GM18511 (cell line): ENCODE measurements around the gene ATF5.
A peak's percentile ranks its signal among the peaks of the same experiment; 100 is the strongest.

Experiments used
- ATAC-seq: cut with Tn5 transposase; IDR thresholded peaks from one replicate; pipeline ENCODE4 v1.9.1; 2021; ENCODE audit warnings: mild to moderate bottlenecking, moderate library complexity; ENCODE audit not compliant: unreplicated experiment

The ATF5 gene

DNA sequence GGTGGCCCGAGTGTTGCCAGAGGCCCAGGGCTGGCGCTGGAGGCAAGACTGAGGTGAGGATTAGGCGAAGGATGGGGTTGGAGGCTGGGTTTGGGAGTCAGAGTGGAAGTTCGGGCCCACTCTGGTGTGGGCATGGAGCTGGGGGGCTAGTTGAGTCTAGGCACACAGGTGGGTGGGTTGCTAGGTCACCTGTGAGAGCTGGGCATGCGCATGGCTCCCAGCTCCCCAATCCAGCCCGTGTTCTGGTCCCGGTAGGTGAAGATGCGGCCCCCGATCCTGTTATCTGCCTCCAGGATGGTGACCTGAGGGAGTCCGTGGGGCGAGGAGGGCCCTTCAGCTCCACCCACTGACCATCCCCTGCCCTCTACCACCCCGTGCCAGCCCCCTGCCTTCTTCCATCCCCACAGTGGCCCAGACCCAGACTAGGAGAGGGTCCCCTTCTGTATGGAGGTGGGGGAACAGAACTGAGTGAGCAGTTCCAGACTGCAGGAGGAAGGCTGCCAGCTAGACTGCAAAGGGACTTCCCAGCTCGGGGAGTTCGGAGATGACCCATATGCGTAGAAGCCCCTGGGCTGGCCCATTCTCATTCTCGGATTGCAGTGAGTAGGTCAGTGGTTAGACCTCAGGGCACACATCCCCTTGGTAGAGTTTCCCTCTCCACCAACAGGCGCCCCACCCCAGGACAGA is 34.0 kb upstream of the ATF5 start:
- no peak for ATAC-seq

DNA sequence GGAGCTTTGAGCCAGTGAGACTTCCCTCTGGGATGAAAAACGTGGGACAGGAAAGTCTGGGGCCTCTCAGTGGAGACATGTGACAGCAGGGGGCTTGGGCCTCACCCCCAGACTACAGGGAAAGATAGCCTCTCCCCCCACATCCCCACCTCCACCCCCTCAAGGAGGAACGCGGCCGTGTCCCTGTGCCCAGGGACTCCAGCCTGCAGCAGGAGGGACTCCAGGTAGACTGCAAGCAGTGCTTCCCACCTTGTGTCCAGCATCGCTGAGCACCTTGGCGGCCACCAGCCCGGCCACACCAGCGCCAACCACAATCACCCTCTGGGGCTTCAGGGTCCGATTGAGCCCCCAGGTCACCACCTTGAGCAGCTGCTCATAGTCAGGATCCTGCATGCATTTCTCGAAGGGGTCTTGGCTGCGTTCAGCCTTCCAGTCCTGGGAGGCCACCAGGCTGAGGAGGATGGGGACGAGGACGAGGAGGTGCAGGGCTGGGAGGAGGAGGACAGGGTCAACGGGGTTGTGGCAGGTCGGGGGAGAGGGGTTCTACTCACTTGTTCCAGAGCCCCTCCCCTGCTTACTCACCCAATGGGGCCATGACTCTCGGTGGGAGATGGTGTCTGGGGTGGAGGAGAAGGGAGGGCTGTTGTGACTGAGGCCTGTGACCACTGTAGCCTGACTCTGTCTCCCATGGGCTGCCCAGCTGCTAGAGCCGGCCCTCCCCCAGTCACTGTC is 33.3 kb upstream of the ATF5 start:
- ATAC-seq, result no peak

DNA sequence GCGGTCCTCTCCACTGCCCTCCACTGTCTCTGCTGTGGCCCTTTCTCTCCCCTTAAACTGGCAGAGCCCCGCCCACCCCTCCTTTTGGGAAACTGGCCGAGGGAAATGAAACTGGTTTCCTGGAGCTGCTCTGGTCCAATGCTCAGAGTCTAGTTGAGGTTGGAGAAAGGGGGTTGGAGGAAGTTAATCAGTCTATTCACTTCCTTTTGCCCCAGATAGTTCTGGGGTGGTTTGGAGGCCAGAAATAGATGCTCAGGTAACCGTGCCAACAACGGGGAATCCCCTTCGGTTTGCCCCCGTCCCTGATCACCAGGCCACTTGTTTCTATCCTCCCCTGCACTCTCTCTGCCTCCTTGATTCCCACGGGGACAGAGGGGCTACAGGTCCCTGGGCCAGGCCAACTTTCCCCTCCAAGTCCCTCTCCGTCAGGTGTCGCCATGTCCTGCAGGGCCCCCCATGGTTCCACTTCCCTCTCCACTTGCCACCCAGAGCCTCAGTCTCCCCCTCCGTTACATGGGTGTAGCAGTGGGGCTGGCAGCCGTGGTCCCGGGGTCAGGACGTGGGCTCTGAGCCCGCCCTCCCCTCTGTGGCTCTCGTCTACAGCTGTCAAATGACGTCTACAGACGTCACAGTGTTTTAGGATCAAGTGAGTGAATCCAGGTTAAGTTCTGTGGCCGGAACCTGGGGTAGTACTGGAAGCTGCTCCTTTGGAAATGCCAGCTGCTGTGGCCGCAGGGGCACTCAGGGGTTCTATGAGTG is 32.0 kb upstream of the ATF5 start, which contains the start of gene IL4I1:
Gene IL4I1, minus strand, starts transcription at position 25 of the 759 bp plus-strand sequence. CDS start 727 bp downstream, outside the sequence.
- peak; percentile 64 for ATAC-seq

DNA sequence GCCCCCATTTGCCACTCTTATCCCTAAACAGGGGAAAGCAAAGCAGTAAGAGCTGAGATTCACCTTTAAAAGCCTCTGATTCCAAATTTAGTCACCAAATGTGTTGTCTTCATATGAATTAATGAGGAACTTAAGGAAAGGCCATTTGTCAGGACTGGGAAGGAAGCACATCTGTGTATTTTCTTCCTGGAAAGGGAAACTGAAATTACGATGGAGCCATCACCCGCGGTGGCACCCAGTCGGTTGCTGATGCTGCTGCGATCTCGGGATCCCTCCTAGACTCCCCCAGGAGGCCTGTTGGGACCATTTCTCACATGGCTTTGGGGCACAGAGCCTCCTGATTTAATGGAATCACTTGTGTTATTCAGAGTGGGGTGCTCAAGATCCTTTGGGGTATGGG is 24.9 kb upstream of the ATF5 start:
- no peak for ATAC-seq

DNA sequence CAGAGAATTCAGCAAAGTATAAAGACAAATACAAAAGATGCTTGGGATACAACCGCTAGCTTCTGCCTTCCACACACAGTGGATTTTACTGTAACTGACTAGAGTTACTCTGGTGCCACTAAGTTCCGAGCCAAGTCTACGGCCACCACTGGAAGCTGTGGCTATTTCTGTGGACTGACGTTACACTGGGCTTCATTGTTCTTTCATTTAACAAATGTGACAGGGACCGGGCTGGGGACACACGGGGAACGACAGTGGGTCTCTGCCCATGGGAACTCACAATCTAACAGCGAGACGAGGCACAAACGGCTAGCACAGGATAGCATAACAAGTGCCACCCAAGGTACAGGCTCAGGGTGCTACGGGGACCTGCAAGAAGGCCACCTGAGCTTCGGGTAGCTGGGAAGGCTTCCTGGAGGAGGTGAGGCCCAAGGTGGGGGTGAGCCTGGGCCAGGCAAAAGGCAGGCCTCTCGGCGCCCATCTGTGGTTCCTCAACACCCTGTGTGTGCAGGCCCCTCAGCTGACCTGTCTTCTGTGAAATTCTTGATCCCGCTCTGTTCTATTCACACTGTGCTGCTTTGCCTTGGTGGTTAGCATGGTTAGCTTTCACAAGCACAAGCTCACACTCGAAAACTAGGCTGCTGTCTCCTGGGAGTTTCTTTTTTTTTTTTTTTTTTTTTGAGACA is 22.0 kb upstream of the ATF5 start:
- no peak for ATAC-seq

DNA sequence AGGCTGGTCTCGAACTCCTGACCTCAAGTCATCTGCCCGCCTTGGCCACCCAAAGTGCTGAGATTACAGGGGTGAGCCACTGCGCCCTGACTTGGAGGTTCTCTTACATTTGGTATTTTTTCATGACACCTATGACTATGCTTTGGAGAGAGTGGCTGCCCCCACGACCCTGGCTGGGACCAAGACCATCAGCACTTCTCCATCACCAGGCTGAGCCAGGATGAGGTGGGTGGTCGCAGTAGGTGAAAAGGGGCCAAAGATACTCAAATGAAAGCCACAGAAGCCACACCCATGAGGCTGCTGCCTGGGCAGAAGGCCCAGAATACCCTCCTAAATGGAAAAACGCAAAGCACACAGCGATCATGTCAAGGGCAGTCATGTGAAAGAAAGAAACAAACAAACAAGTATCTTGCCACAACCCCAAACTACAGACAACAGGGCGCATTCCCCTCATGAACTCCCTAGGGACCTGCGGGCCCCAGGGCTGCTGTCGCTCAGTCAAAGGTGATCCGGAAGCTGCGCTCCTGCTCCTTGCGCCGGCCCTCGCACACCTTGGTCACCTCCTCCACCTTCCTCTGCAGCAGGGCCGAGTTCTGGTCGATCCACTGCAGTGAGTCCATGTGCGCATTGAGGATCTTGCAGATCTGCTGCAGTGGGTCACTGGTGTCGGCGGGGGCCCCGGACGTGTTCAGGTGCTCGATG is 21.1 kb upstream of the ATF5 start:
- ATAC-seq, result no peak

DNA sequence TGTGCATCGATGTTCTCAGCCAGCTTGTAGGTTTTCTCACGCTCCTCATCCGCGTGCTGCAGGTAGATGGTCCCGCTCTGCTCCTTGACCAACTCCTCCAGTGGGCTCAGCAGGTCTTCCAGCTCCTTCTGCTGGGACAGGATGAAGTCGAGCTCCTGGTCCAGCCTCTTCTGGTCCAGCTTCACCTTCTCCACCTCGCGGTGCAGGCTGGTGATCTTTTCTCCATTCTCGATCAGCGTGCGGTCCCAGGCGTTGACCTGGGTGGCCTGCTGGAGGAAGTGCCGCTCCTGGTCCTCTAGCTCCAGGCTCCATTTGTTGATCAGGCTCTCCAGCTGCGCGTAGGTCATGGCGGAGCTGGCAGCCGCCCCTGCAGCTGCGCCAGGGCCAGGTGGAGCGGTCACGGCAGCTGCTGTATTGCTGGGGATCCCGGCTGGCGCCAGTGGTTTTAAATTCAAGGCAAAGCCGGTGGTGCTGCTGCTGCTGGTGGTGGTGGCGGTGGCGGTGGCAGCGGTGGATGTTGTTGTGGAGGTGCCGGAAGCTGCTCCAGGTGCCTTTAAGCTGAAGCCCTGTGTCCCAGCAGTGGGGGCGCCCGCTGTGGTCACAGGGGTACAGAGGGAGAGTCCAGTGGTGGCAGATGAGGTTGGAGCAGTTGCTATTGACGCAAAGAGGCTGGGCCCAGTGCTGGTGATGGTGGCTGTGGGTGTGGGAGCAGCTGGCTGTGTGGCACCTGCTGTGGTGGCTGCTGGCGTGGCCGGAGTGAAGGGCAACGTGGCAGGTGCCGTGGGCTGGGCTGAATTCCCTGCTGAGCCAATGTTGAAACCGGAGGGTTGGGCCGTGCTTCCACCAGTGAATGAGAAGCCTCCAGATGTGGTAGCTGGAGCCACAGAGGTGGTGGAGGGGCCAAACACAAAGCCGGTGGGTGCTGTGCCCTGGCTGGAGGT is 20.3 kb upstream of the ATF5 start:
- no peak for ATAC-seq

DNA sequence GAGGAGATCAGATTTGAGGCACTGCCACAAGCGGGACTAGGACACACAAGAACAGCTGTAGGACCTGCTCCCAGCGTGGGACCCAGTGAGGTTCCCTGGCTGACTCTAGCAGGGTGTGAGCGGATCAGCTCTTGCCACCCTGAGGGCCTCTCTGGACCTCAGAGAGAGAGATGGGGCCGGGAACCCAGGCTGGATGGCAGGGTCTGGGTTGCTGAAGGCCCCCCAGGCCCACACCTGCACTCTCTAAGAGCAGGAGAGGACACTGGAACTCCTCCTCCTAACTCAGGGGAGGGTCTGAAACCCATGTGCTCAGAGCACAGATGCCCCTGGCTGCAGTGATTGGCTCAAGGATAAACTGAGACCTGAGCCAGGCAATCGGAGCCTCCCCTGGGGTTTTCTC is 18.8 kb upstream of the ATF5 start:
- ATAC-seq, result no peak

DNA sequence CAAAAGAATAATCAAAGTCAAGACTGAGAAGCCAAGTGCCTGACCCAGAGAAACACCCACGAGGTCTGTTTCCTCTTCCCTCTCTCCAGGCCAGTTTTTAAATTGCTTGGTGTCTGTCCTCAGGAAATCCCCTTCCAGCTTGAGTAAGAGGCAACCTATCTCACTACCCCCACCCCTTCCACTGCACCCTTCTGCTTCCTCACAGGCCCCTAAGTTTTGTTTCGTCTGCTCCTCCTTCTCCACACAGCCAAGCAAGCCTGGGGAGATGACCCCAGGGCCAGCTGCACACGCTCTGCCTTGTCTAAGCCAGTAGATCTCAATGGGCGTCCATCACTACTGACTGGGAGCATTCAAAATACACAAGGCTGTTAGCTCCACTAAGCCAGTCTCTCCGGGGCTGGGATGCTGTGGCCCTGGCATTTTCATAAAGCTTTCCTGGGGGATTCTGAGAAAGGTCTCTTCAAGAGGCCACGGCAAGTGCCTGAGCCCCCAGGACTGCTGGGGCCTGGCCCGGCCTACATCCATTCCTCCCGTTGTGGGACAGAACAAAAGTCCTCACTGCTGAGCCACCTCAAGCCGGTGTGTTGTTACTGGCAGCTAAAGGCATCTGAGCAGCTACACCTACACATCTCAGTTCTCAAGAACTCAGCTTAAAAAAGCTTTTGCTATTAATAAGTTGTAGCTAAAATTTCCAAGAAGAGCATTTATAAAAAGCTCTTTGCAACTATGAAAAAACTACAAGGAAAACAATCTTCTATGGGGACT is 17.4 kb upstream of the ATF5 start:
- peak; percentile 64 for ATAC-seq

DNA sequence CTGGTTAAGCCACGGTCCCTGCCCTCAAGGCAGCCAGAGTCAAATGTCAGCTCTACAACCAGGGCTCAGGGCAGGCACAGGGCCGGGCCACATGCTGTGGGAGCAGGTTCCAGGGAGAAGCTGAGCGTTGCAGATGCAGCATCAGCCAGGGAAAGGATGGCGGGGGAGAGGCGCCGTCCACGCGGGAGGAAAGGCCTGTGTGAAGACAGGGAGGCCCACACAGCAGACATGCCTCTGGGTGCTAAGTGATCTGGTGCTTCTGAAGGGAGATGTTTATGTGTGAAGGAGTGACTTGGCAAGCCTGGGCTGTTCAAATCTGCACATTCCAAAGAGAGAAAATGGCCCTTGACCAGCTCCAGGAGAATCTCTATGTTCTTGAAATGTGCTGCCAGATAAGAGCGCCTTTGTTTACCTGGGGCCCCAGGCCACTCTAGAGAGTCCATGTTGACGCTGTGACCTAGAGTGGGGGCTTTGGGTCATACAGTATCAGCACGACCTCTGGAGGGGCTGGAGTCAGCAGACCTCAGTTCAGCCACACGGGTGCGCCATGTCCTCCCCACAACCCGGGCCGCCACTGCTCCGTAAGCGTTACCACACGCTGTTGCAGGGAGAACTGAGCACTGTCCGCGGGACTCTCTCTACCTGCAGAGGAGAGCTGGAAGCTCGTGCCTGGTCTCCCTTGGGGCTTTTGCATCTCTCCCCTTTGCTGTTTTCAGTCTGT is 15.9 kb upstream of the ATF5 start:
- ATAC-seq, result no peak

DNA sequence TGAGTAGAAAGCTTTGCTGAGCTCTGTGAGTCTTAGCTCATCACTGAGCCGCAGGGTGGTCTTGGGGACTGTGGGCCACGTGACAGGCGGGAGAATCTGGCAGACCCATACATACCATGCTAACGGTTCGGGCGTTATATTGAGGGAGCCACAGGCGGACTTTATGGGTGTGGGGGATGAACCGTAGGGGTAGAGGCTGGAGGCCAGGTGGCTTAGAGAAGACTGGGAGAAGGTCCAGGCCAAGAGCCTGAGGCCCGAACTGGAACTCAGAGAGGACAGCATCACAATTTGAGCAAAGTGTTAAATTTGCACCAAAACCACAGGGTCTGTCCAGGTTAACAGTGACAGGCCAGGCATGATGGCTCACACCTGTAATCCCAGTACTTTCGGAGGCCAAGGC is 15.3 kb upstream of the ATF5 start:
- no peak for ATAC-seq

DNA sequence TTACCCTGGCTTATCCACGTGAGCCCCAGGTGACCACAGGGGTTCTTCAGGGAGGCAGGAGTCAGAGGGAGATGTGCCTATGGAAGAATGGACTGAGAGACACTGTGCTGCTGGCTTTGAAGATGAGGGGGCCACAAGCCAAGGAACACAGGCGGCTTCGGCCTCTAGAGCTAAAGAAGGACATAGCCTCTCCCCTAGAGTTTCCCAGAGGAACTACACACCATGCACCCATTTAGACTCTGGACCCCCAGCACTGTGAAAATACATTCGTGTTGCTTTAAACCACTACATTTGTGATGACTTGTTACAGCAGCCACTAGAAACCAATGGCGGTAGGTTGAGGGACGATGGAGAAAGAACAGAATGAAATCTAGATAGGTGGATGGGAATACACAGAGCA is 13.7 kb upstream of the ATF5 start:
- no peak for ATAC-seq

DNA sequence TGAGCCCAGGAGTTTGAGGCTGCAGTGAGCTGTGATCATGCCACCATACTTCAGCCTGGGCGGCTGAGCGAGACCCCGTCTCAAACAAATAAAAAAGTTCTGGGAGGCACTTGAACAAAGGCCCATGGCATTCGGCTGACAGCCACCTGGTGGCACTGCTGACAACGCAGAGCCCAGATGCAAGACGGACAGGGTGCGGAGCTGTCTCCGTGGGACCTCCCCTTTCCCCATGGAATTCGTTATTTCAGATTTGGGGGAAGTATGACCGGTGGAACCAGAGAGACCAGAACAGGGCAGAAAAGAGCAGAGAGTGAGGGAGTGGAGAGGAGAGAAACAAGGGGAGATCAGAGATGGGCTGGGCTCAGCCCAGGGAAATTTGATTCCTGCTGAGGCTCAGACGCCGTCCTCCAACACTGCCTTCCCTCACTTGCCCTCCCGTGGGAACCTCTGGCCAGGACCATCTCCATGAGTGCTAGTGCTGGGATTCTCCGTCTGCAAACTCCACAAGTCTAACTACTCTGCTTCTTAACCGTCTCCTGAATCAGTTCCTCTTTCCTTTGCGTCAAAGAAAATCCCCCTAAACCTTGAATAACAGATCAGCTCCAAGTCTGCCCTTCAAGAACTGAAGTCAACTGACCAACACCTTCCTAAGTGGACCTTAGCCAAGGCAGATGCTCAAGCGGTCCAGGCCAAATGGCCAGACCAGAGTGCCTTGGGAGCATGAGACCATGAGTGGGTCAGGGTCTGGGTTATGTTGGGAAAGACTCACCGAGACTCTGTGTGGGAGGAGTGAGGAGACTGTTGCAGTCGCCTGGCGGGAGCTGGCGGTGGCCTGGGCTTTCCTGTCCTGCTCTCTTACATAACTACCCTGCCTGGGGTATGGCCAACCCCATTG is 11.9 kb upstream of the ATF5 start:
- ATAC-seq, result no peak

DNA sequence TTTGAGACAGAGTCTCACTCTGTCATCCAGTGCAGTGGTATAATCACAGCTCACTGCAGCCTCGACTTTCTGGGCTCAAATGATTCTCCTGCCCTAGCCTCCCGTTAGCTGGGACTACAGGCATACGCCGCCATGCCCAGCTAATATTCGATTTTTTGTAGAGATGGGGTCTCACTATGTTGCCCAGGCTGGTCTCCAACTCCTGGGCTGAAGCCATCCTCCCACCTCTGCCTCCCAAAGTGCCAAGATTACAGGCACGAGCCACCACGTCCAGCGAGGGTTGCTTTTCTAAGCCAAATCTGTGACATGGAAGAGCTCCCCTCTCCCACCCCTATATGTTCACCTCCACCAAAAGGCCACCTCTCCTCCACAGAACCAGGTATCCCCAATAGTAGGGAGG is 10.9 kb upstream of the ATF5 start:
- no peak for ATAC-seq

DNA sequence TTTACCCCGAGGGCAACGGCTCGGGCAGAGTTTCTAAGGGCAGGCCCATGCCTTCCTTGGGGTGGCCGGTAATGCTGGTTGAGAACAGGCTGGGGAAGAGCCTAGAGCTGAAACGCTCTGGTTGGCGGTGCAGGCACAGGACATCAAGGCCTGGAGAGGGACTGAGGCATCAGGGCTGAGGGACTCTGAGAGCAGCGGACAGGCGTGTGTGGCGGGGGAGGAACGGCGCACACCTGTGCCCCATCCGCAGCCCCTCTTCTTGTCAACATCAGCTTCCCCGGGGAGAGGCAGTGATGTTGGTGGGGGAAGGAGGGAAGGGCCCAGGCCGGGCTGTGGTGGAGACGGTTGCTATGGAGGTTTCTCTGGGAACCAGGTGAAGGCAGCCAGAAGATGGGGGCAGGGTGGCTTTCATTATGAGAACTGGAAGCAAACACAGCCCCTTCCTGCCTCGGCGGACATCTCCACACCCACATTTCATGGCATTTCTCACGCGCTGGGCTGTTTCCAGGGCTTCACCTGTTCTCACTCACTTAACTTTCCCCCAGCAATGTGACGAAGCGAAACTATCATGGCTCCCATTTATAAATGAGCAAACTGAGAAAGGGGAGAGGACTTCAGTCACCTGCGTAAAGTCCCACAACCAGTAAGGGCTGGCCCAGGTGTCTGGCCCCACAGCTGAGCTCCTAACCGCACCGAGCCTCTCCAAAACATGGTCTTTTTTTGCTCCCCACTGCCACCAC is 8.2 kb upstream of the ATF5 start:
- ATAC-seq, result no peak
